GM10248 (cell line): ENCODE measurements around the gene FOXP2.

ENCODE experiments used
- CTCF ChIA-PET: fragments of 300-600 bp; sonication (Branson Sonifier 250); formaldehyde crosslinking; extraction: SDS; loops from one replicate; lab custom pipeline; 2021; ENCODE audit warnings: antibody characterized with exemption; lab: Yijun Ruan, JAX
- POLR2A ChIA-PET: fragments of 350-650 bp; sonication (Branson Sonifier 250); formaldehyde crosslinking; extraction: SDS; loops from one replicate; lab custom pipeline; 2020; ENCODE audit warnings: antibody characterized with exemption; lab: Yijun Ruan, JAX
- DNase-seq: peaks from one replicate; pipeline ENCODE4 v3.0.0; 2012; ENCODE audit errors: extremely low spot score
- CTCF ChIP-seq: IDR thresholded peaks from 2 replicates; pipeline ENCODE4 v1.5.1; 2012; ENCODE audit warnings: mild to moderate bottlenecking, low read depth; ENCODE audit errors: extremely low read depth, missing control alignments, control extremely low read depth

FOXP2 gene

GRCh38 chr7:114740095-114740494 lies 325.5 kb downstream of the FOXP2 start:
- ChIA-PET POLR2A (no interaction called here), CTCF (no interaction called here)
- DNase-seq = no peak
- TF ChIP-seq CTCF = no peak

- CTCF ChIA-PET = no interaction called here
- no peak for DNase-seq
- no peak for TF ChIP-seq CTCF
- POLR2A ChIA-PET = no interaction called here
These were observed 326.3 kb downstream of the FOXP2 start for GRCh38 chr7:114740941-114741340.

- ChIA-PET POLR2A (no interaction called here), CTCF (interaction anchor here (1.0 kb wide), 1 partner anchor 11 kb away, joined by 4 read pairs; no protein-coding TSS in a partner anchor)
- no peak for TF ChIP-seq CTCF
- no peak for DNase-seq
These were observed 327.3 kb downstream of the FOXP2 start for GRCh38 chr7:114741911-114742310.
